GM18907 (cell line): ENCODE data around the gene FAM98C.
"Not testable (repeated sequence)": the region's sequence is repeated elsewhere in the genome, so short reads cannot be mapped to it uniquely, and the experiment has no call there.

ENCODE experiments used
- ATAC-seq: cut with Tn5 transposase; IDR thresholded peaks from one replicate; pipeline ENCODE4 v1.9.1; 2021; ENCODE audit warnings: mild to moderate bottlenecking, moderate library complexity; ENCODE audit not compliant: unreplicated experiment

The FAM98C gene

GRCh38 chr19:38425222-38425809 lies 22.4 kb downstream of the FAM98C start:
- no peak for ATAC-seq

DNA sequence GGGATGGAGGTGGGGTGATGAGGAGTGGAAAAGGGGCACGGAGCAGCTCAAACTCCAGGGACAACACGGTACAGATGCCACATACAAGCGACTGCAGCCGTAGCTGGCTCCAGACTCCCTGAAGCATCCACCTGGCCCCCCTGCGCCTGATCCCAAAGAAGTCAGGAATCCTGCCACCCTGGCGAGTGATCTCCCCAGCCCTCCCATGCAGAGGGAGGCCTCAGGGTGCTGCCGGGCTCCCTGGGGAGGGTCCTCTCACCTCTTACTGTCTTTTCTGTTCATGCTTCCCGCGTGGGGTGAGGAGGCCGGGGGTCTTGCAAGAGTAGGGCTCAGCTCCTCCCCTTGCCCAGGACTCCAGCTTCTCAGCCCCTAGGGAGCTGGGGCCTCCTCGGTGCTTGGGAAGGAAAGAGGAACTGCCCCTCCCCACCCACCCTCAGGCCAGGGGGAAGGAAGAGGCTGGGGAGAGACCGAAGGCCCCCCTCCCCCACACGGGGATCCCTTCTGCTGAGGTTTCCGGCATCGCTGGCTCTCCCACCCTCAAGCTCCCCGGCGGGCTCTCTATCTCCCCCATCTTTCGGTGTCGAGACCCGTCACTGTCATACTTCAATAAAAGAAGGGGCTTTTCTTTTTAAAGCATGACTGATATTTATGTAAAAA lies 23.0 kb downstream of the FAM98C start, which contains the start of gene RASGRP4:
RASGRP4 (minus strand) TSS at position 410 of the 657 bp plus-strand sequence; CDS start at position 282, 128 bp downstream.
- no peak for ATAC-seq

- ATAC-seq: not testable (repeated sequence)
Measured at GRCh38 chr19:38427035-38427677, 24.3 kb downstream of the FAM98C start.

DNA sequence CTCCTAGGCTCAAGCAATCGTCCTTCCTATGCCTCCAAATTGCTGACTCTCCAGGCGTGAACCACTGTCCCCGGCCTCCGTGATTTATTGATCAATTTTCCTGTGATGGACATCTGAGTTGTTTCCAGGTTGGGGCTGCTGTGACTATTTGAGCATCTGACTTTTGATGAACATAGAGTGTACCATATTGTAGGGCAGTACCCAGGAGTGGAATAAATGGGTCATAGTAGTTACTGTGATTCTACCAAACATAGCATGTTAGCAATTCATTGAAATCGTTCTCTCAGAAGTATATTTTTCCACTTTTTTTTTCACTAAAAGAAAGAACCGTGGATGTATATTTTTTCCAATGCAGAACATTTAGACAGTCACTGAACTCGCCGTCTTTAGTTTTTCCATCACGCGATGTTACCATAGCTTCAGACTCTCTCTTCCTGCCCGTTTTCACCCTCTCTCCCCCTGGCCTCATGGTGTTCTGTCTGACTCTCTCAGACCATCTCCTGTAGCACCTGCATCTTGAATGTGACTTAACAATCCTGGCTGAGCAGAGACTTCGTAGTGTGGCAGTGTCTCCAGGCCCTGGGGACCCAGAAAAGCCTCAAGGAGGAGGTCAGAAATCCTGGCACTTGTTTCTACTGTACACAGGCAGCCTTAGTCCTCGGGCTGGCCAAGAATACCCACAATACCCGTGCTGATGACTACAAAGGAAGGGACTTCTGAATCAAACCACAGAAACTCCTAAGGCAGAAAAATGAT lies 26.3 kb downstream of the FAM98C start:
- no peak for ATAC-seq

- no peak for ATAC-seq
Measured at GRCh38 chr19:38429811-38430156, 26.9 kb downstream of the FAM98C start.

DNA sequence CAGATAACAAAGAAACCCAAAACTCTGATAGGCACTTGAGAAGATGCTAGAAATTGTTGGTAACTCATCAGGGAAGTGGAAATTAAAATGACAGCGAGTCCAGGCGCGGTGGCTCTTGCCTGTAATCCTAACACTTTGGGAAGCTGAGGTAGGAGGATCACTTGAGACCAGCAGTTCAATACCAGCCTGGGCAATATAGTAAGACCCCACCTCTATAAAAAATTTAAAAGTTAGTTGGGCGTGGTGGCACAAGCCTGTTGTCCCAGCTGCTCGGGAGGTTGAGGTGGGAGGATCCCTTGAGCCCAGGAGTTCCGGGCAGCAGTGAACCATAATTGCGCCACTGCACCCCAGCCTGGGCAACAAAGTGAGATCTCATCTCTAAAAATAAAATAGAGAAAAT lies 28.0 kb downstream of the FAM98C start:
- ATAC-seq: no peak

DNA sequence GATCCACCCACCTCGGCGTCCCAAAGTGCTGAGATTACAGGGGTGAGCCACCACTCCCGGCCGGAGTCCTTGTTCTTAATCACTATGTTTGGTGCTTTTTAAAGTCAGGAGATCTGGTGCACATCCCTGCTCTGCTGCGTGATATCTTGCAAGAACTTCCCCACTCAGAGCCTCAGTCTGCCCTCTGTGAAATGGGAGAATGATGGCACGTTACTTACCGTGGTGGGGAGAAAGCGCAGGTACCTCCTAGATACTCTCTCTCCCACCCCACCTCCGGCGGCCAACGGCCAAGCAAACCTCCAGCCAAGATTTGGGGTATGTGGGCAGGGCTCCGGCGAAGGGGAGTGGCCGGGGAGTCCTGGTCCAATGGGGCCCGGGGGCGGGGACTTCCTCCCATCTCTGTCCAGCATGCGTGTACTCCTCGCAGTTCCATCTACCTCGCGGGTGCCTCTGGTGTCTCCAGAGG lies 30.4 kb downstream of the FAM98C start, which contains the start of gene RYR1:
RYR1 (plus strand) TSS at position 424 of the 466 bp plus-strand sequence. CDS start 139 bp downstream, outside the sequence.
- ATAC-seq: no peak

- ATAC-seq: no peak
Measured at GRCh38 chr19:38434549-38435051, 31.7 kb downstream of the FAM98C start.

GRCh38 chr19:38437295-38437694 lies 34.4 kb downstream of the FAM98C start:
- ATAC-seq: no peak

DNA sequence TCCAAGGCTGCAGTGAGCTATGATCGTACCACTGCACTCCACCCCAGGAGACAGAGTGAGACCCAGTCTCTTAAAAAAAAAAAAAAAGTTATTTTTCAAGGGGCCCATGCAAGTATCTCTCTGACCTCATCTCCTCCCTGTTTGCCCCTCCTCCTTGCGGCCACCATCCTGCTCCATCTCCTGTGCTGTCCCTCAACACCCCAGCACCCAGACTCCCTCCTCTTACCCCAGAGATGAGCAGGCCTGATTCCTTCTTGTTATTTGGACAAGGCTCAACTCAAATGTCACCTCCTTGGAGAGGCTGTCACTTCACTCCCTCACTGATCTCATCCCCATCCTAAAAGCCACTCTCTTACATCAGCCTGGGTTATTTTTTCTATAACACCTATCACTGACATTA lies 35.0 kb downstream of the FAM98C start:
- ATAC-seq: no peak

GRCh38 chr19:38440592-38440991 lies 37.7 kb downstream of the FAM98C start:
- ATAC-seq: no peak

DNA sequence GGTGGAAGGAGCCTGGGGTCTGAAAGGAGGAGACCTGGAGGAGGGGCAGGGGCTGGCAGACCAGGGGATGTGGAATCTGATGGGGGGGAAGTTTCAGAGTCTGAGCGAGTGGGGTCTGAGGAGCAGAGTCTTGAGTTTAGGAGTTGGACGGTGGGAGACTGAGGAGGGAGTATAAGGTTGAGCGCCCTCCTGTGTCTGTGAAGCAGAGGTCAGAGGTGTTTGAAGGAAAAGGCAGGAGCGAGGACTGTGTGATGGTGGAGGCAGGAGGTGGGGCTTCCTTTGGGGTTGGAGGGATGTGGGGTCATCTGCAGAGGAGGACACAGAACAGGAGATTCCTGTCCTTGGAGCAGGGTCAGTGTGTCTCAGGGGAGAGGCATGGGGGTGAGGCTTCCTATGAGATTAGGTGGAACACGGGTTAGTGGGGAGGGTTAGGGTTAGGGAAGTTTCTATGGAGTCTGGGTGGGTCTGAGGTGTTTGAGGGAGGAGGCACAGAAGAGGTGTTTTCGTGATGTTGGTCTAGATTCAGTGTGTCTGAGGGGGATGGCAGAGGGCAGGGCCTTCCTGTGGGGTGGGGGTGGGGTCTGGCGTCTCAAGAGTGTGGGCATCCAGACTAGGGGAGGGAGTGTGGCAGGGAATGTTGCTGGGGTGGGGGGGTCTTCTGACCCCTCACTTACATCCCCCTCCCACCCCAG lies 38.9 kb downstream of the FAM98C start:
- no peak for ATAC-seq

GRCh38 chr19:38442736-38443135 lies 39.8 kb downstream of the FAM98C start:
- no peak for ATAC-seq

GRCh38 chr19:38443458-38443999 lies 40.6 kb downstream of the FAM98C start:
- ATAC-seq: no peak

DNA sequence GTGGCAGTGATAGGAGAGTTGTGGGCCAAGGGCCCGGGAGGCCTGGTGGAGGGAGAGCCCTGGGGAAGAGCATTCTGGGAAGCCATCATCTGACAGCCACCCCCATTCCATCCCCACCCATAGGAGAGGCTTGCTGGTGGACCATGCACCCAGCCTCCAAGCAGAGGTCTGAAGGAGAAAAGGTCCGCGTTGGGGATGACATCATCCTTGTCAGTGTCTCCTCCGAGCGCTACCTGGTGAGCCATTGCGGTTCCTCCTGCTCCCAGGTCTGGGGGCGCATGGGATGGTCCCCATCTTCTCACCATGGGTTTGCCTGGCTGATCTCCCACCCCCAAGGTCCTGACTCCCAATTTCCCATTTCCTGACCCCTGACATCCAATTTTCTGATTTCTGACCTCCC lies 41.1 kb downstream of the FAM98C start:
- ATAC-seq: no peak

DNA sequence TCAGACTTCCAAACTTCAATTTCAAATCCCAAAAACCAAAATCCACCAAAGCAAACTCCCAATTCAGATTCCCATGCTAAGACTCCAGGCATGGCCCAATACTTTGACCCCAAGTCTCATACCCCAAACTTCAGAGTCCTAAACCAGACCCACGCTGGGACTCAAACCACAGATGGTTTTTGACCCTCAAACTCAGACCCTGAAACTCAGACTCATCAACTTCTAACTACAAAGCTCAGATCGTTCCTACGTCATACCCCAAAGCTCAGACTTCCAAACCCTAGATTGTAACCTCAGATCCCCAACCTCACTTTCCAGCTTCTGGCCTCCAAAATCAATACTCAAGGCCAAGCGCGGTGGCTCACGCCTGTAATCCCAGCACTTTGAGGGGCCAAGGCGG lies 42.5 kb downstream of the FAM98C start:
- ATAC-seq: no peak

GRCh38 chr19:38448225-38448624 lies 45.3 kb downstream of the FAM98C start:
- no peak for ATAC-seq

DNA sequence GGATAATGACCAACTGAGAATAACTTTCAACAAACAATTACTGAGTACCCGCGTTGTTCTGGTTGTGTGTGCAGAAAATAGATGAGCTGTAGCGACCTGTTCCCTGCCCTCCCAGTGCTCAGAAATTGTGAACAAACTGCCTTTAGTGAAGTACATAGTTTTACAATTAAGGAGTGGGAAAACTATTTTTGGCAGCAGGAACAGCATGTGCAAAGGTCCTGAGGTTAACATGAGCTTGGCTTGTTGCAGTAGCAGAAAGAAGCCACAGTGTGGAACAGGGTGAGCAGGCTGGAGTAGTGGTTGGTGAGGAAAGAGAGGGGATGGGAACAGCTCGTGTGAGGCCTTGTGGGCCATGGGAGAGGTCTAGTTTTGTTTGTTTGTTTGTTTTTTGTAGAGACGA lies 46.6 kb downstream of the FAM98C start:
- no peak for ATAC-seq

DNA sequence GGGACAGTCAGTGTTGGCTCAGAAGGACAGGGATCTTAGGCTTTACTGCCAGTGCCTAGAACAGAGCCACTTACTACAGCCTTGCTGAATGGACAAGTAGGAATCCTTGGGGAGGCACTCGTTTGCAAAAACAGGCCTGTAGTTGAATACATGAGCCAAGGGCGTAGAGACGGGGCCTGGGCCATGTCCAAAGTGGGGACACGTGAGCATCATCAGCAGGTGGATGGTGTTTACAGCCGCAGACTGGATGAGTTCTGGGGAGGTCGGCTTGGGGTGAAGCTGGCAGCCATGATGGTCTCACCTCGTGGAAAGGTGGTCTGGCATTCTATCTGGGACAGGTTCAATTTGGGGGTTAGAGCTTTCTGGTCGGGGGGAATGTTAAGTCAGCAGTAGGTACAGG lies 48.1 kb downstream of the FAM98C start:
- no peak for ATAC-seq

DNA sequence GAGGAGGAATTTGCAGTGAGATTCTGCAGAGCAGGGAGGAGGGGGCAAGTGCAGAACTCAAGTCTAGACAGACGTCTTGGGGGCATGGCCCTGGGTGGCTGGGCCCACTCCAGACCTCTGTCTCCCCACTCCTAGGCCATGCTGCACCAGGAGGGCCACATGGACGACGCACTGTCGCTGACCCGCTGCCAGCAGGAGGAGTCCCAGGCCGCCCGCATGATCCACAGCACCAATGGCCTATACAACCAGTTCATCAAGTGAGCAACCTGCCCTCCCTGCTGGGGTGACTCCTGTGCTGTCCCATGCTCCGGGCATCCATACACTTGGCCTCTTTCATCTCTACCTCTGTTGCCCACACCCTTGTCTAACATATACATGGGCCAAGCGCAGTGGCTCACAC lies 48.7 kb downstream of the FAM98C start:
- ATAC-seq: no peak
